HepG2 (cell line): ENCODE results near the gene RAET1E. TPM values are rescaled to one million over a fixed set of nuclear protein-coding genes. Genes with fewer than 3 reads are reported as not detected.
A peak's percentile ranks its signal among the peaks of the same experiment; 100 is the strongest.

Experiments
- ATF2 ChIP-seq: sonication (generic); formaldehyde crosslinking; IDR thresholded peaks from 2 replicates; pipeline ENCODE4 v1.4.0; 2020; ENCODE audit warnings: missing genetic modification reagents
- ATF4 ChIP-seq, 2 experiments: fragments of 450-650 bp in 1 of 2; sonication (generic) in 1 of 2; formaldehyde crosslinking; IDR thresholded peaks; 2 replicates each; pipeline versions ENCODE4 v1.5.0 to v1.8.0; 2020 to 2022; ENCODE audit warnings: mild to moderate bottlenecking in 1 of 2, missing genetic modification reagents in 1 of 2
- CREM ChIP-seq, 2 experiments: sonication (generic) in 1 of 2; formaldehyde crosslinking in 1 of 2; IDR thresholded peaks; 2 replicates each; pipeline versions ENCODE4 v1.4.0 to v1.6.1; 2016 to 2020; ENCODE audit warnings: antibody characterized with exemption in 1 of 2, mild to moderate bottlenecking in 1 of 2, missing genetic modification reagents in 1 of 2
- ERF ChIP-seq: IDR thresholded peaks from 2 replicates; pipeline ENCODE4 v1.6.1; 2018; ENCODE audit warnings: missing biosample characterization, missing genetic modification reagents
- GATAD2A ChIP-seq: IDR thresholded peaks from 2 replicates; pipeline ENCODE4 v1.6.1; 2016
- KLF16 ChIP-seq, 2 experiments: sonication (generic) in 1 of 2; formaldehyde crosslinking in 1 of 2; IDR thresholded peaks; 2 replicates each; pipeline versions ENCODE4 v1.6.1 to v1.8.0; 2016 to 2023; ENCODE audit warnings: missing genetic modification reagents in 2 of 2, missing compliant biosample characterization in 1 of 2
- MED1 ChIP-seq: sonication (generic); formaldehyde crosslinking; IDR thresholded peaks from 2 replicates; pipeline ENCODE4 v1.4.0; 2020; ENCODE audit warnings: missing genetic modification reagents
- NCOA2 ChIP-seq: sonication (generic); formaldehyde crosslinking; IDR thresholded peaks from 2 replicates; pipeline ENCODE4 v1.8.0; 2022; ENCODE audit warnings: inconsistent platforms
- NCOR1 ChIP-seq: fragments of 200-600 bp; sonication (generic); IDR thresholded peaks from 2 replicates; pipeline ENCODE4 v1.7.0; 2017; ENCODE audit warnings: antibody characterized with exemption, low read length, borderline replicate concordance
- NFKBIZ ChIP-seq: IDR thresholded peaks from 2 replicates; pipeline ENCODE4 v1.6.1; 2018; ENCODE audit warnings: missing genetic modification reagents, missing compliant biosample characterization
- NFYB ChIP-seq: sonication (generic); formaldehyde crosslinking; IDR thresholded peaks from 2 replicates; pipeline ENCODE4 v1.4.0; 2020; ENCODE audit warnings: missing genetic modification reagents
- PAXIP1 ChIP-seq: sonication (generic); formaldehyde crosslinking; conservative IDR thresholded peaks from 2 replicates; pipeline ENCODE4 v1.4.0; 2020; ENCODE audit warnings: mild to moderate bottlenecking, missing genetic modification reagents, moderate library complexity
- PHF21A ChIP-seq: sonication (generic); formaldehyde crosslinking; IDR thresholded peaks from 2 replicates; pipeline ENCODE4 v1.5.0; 2020; ENCODE audit warnings: mild to moderate bottlenecking, missing genetic modification reagents
- RCOR2 ChIP-seq: IDR thresholded peaks from 2 replicates; pipeline ENCODE4 v1.6.1; 2016; ENCODE audit warnings: missing biosample characterization, missing genetic modification reagents
- RFX3 ChIP-seq: IDR thresholded peaks from 2 replicates; pipeline ENCODE4 v1.6.1; 2016; ENCODE audit warnings: missing biosample characterization, missing genetic modification reagents
- SAP130 ChIP-seq: IDR thresholded peaks from 2 replicates; pipeline ENCODE4 v1.6.1; 2016; ENCODE audit warnings: low read depth
- SOX13 ChIP-seq, 3 experiments: fragments of 450-650 bp in 1 of 3; sonication (generic) in 1 of 3; formaldehyde crosslinking in 1 of 3; IDR thresholded peaks in 2 of 3; conservative IDR thresholded peaks in 1 of 3; 2 replicates each; pipeline versions ENCODE4 v1.5.0 to v1.6.1; 2016 to 2020; ENCODE audit warnings: antibody characterized with exemption in 1 of 3, mild to moderate bottlenecking in 1 of 3, missing compliant biosample characterization in 1 of 3, missing genetic modification reagents in 1 of 3, moderate library complexity in 1 of 3
- TEAD3 ChIP-seq: optimal IDR thresholded peaks from 2 replicates; pipeline ENCODE3; 2016; ENCODE audit warnings: borderline replicate concordance
- ZGPAT ChIP-seq: IDR thresholded peaks from 2 replicates; pipeline ENCODE4 v1.6.1; 2016; ENCODE audit warnings: mild to moderate bottlenecking
- ZNF136 ChIP-seq: sonication (generic); formaldehyde crosslinking; IDR thresholded peaks from 2 replicates; pipeline ENCODE4 v1.8.1; 2022; ENCODE audit warnings: low read depth, mild to moderate bottlenecking, moderate library complexity, missing genetic modification reagents
- ZNF331 ChIP-seq: sonication (generic); formaldehyde crosslinking; IDR thresholded peaks from 2 replicates; pipeline ENCODE4 v1.4.0; 2020; ENCODE audit warnings: missing genetic modification reagents
- ZNF670 ChIP-seq: sonication (generic); formaldehyde crosslinking; IDR thresholded peaks from 2 replicates; pipeline ENCODE4 v1.8.0; 2022; ENCODE audit warnings: mild to moderate bottlenecking, missing genetic modification reagents, borderline replicate concordance
- polyA plus RNA-seq, 8 experiments: library from polyadenylated mRNA; depleted of rRNA in 3 of 8; stranded (reverse) in 7 of 8; unstranded in 1 of 8; fragments of >200 nt; fragmentation: Illumina TruSeq in 4 of 8; extraction: Trizol in 4 of 8; gene quantifications; 2 replicates each; pipeline versions ENCODE4 v1.2.1 to v1.2.3, GENCODE V29; 2011 to 2016; ENCODE audit warnings: low read depth in 4 of 8, missing spikeins in 1 of 8, mixed read lengths in 1 of 8; ENCODE audit not compliant: insufficient read depth in 1 of 8
- total RNA-seq, 5 experiments: library from RNA; depleted of rRNA; stranded (reverse); fragments of >200 nt; fragmentation: Illumina TruSeq; extraction: Trizol; gene quantifications; 2 replicates each; pipeline ENCODE4 v1.2.3, GENCODE V29; 2016; ENCODE audit warnings: low read depth in 1 of 5

Gene RAET1E
- total and polyA plus RNA-seq, 2 of the 13 experiments (the other 11 are each of a cell fraction or from before 2014, with no cell fraction given) = not detected

- TF ChIP-seq ZGPAT (CRISPR knock-in tag) (peak; percentile 39; the same call in 1 of the 2 replicates), PHF21A (CRISPR knock-in tag) (peak; percentile 49), TEAD3 (CRISPR knock-in tag) (peak; percentile 96), ZNF136 (CRISPR knock-in tag) (no peak), SAP130 (peak; percentile 66), CREM (IDR thresholded peaks at IDR 0.05) (0 out of 2 replicates have a peak, but pooled peaks have one; percentile 23), CREM (CRISPR knock-in tag; IDR thresholded peaks at IDR 0.05) (no peak), RCOR2 (CRISPR knock-in tag) (0 out of 2 replicates have a peak, but pooled peaks have one; percentile 31), ZNF331 (0 out of 2 replicates have a peak, but pooled peaks have one; percentile 18), ERF (CRISPR knock-in tag) (0 out of 2 replicates have a peak, but pooled peaks have one; percentile 35), NCOA2 (CRISPR knock-in tag) (0 out of 2 replicates have a peak, but pooled peaks have one; percentile 34), GATAD2A (CRISPR knock-in tag) (peak; percentile 77), KLF16 (CRISPR knock-in tag; IDR thresholded peaks at IDR 0.05) (0 out of 4 replicates have a peak, but pooled peaks of 1 of the 2 experiments have one; percentile 17), NFYB (CRISPR knock-in tag) (no peak), NFKBIZ (0 out of 2 replicates have a peak, but pooled peaks have one; percentile 17), ATF2 (CRISPR knock-in tag) (0 out of 2 replicates have a peak, but pooled peaks have one; percentile 14), MED1 (CRISPR knock-in tag) (peak; percentile 26; the same call in 1 of the 2 replicates), SOX13 (IDR thresholded peaks at IDR 0.05) (no peak), SOX13 (CRISPR knock-in tag; conservative IDR thresholded peaks at IDR 0.05 in 1 of 2, IDR thresholded peaks at IDR 0.05 in 1 of 2) (peak in 1 of 2 experiments; percentile 16; a peak in 1 of 4 replicates), ATF4 (CRISPR knock-in tag; IDR thresholded peaks at IDR 0.05) (peak in 1 of 2 experiments; percentile 50; a peak in 1 of 4 replicates), ZNF670 (CRISPR knock-in tag) (peak; percentile 58; the same call in 1 of the 2 replicates), NCOR1 (no peak), PAXIP1 (peak; percentile 31; the same call in 1 of the 2 replicates), RFX3 (no peak; the same call in 1 of the 2 replicates)
Observed at GRCh38 chr6:149855040-149855654, 42.8 kb downstream of the RAET1E start (continued).
